GM12878 (cell line): ENCODE results near the gene AP3S1.
"Not testable (repeated sequence)": the region's sequence is repeated elsewhere in the genome, so short reads cannot be mapped to it uniquely, and the experiment has no call there.

Source experiments
- CHD2 ChIP-seq: IDR thresholded peaks from 2 replicates; pipeline ENCODE4 v1.6.1; 2011; ENCODE audit warnings: low read depth, low read length, improper control_type of control experiment, borderline replicate concordance
- CREB1 ChIP-seq: IDR thresholded peaks from 2 replicates; pipeline ENCODE4 v1.6.1; 2012; ENCODE audit warnings: low read depth, mild to moderate bottlenecking, inconsistent platforms
- CTCF ChIP-seq, 3 experiments: IDR thresholded peaks in 2 of 3; conservative IDR thresholded peaks in 1 of 3; 2 replicates each; pipeline ENCODE4 v1.5.1; 2011; ENCODE audit warnings: low read depth in 3 of 3, low read length in 3 of 3, mild to moderate bottlenecking in 3 of 3, control low read depth in 2 of 3, moderate library complexity in 2 of 3, inconsistent platforms in 1 of 3, mixed read lengths in 1 of 3; ENCODE audit not compliant: control insufficient read depth in 2 of 3, insufficient read depth in 1 of 3; ENCODE audit errors: extremely low read depth in 1 of 3
- EP300 ChIP-seq, 2 experiments: fragments of 150-350 bp in 1 of 2; IDR thresholded peaks; 2 replicates each; pipeline ENCODE4 v1.6.1; 2011 to 2012; ENCODE audit warnings: low read depth in 2 of 2, low read length in 2 of 2, borderline replicate concordance in 1 of 2, improper control_type of control experiment in 1 of 2, inconsistent platforms in 1 of 2; ENCODE audit not compliant: control insufficient read depth in 1 of 2
- EZH2 ChIP-seq: IDR thresholded peaks from 2 replicates; pipeline ENCODE4 v1.6.1; 2012; ENCODE audit warnings: low read depth, mild to moderate bottlenecking, control low read depth, inconsistent platforms, low read length, borderline replicate concordance; ENCODE audit not compliant: control insufficient read depth
- GABPA ChIP-seq: IDR thresholded peaks from 2 replicates; pipeline ENCODE4 v1.6.1; 2014; ENCODE audit warnings: antibody characterized with exemption, low read depth, mild to moderate bottlenecking, inconsistent platforms
- JUND ChIP-seq: IDR thresholded peaks from 2 replicates; pipeline ENCODE4 v1.6.1; 2012; ENCODE audit warnings: low read depth, mild to moderate bottlenecking, low read length, improper control_type of control experiment, moderate library complexity
- POU2F2 ChIP-seq: IDR thresholded peaks from 3 replicates; pipeline ENCODE4 v1.6.1; 2011; ENCODE audit warnings: low read depth, mild to moderate bottlenecking, low read length, borderline replicate concordance
- RFX5 ChIP-seq: IDR thresholded peaks from 2 replicates; pipeline ENCODE4 v1.6.1; 2011; ENCODE audit warnings: low read depth, low read length, improper control_type of control experiment
- STAT3 ChIP-seq: IDR thresholded peaks from 2 replicates; pipeline ENCODE4 v1.6.1; 2011; ENCODE audit warnings: low read depth, low read length, improper control_type of control experiment
- TAF1 ChIP-seq: IDR thresholded peaks from 2 replicates; pipeline ENCODE4 v1.6.1; 2011; ENCODE audit warnings: mild to moderate bottlenecking, low read depth, low read length, borderline replicate concordance
- USF2 ChIP-seq: IDR thresholded peaks from 2 replicates; pipeline ENCODE4 v1.6.1; 2011; ENCODE audit warnings: low read depth, low read length, improper control_type of control experiment, borderline replicate concordance
- TF ChIP-seq, protein P1 (sequence below): fragments of 450-650 bp; IDR thresholded peaks from 2 replicates; pipeline ENCODE4 v1.6.1; 2017; ENCODE audit warnings: mild to moderate bottlenecking
- TF ChIP-seq, protein P2 (sequence below): fragments of 450-650 bp; IDR thresholded peaks from 2 replicates; pipeline ENCODE4 v1.6.1; 2014; ENCODE audit warnings: mild to moderate bottlenecking

DNA sequence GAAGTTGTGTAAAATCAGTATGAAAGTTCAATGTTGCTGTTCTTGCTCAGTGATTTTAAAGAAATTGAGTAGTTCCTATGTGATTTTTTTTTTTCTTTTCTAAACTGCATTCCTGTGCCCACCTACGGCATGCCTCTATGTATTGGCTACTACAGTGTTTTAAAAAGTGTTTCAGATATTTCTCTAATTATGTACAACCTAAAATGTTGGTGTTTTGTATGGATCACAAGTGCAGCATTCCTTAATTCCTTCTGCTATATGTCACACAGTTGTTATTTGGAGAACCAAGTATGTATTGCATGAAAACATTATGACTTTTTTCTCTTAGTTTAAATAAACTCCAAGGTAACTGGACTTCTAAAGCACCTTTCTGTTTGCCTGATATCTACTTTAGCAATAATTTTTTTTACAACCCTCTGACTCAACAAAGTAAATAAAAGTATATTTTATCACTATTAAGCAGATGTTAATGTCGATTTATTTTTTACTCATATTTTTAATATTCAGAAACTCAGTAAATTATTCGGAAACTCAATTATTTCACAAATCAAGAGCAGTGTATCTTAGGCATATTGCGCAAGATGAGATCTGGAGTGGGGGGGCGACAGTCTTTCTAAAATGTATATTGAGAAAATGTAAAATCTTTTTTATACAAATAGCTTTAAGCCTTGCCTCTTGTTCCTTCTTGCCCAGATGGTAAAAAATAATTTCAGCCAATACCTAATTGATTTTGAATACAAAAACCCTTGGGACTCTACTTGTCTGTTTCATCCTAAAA lies 72.1 kb downstream of the AP3S1 start:
- TF ChIP-seq GABPA; USF2; EZH2; EP300 (IDR thresholded peaks at IDR 0.05; ENCODE audit: borderline replicate concordance in 1 of 2, control insufficient read depth in 1 of 2, low read depth in 2 of 2, low read length in 2 of 2); STAT3; RFX5; CHD2; CTCF (IDR thresholded peaks at IDR 0.05 in 2 of 3, conservative IDR thresholded peaks at IDR 0.05 in 1 of 3; ENCODE audit: control insufficient read depth in 2 of 3, extremely low read depth in 1 of 3, insufficient read depth in 1 of 3, low read depth in 3 of 3, low read length in 3 of 3); POU2F2; TAF1; JUND; CREB1: not testable (repeated sequence)
- TF ChIP-seq, protein P1, sequence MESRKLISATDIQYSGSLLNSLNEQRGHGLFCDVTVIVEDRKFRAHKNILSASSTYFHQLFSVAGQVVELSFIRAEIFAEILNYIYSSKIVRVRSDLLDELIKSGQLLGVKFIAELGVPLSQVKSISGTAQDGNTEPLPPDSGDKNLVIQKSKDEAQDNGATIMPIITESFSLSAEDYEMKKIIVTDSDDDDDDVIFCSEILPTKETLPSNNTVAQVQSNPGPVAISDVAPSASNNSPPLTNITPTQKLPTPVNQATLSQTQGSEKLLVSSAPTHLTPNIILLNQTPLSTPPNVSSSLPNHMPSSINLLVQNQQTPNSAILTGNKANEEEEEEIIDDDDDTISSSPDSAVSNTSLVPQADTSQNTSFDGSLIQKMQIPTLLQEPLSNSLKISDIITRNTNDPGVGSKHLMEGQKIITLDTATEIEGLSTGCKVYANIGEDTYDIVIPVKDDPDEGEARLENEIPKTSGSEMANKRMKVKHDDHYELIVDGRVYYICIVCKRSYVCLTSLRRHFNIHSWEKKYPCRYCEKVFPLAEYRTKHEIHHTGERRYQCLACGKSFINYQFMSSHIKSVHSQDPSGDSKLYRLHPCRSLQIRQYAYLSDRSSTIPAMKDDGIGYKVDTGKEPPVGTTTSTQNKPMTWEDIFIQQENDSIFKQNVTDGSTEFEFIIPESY: not testable (repeated sequence)
- TF ChIP-seq, protein P2, sequence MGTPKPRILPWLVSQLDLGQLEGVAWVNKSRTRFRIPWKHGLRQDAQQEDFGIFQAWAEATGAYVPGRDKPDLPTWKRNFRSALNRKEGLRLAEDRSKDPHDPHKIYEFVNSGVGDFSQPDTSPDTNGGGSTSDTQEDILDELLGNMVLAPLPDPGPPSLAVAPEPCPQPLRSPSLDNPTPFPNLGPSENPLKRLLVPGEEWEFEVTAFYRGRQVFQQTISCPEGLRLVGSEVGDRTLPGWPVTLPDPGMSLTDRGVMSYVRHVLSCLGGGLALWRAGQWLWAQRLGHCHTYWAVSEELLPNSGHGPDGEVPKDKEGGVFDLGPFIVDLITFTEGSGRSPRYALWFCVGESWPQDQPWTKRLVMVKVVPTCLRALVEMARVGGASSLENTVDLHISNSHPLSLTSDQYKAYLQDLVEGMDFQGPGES: not testable (repeated sequence)
